Ectodermal cell (in vitro differentiated cells): ENCODE measurements around the gene RBBP8NL.
A peak's percentile ranks its signal among the peaks of the same experiment; 100 is the strongest.

Experiments
- H3K27ac ChIP-seq: 2 replicates; pipeline ENCODE4 v1.7.0; 2013; ENCODE audit warnings: mild to moderate bottlenecking, low read depth, low read length; ENCODE audit not compliant: insufficient read depth, poor library complexity, severe bottlenecking
- H3K27me3 ChIP-seq: 2 replicates; pipeline ENCODE4 v1.7.0; 2013; ENCODE audit warnings: mild to moderate bottlenecking, low read length; ENCODE audit not compliant: insufficient read depth, control insufficient read depth, poor library complexity, severe bottlenecking
- H3K36me3 ChIP-seq: one replicate; pipeline ENCODE4 v1.7.0; 2013; ENCODE audit warnings: low read length; ENCODE audit not compliant: control insufficient read depth, insufficient read depth
- H3K4me1 ChIP-seq: one replicate; pipeline ENCODE4 v1.7.0; 2013; ENCODE audit warnings: low read length; ENCODE audit not compliant: control insufficient read depth, insufficient read depth
- H3K4me3 ChIP-seq: 2 replicates; pipeline ENCODE4 v1.7.0; 2013; ENCODE audit warnings: low read depth, low read length, control low read depth; ENCODE audit not compliant: insufficient read depth
- H3K9me3 ChIP-seq: 2 replicates; pipeline ENCODE4 v1.7.0; 2013; ENCODE audit warnings: mild to moderate bottlenecking, low read length, moderate library complexity; ENCODE audit not compliant: control insufficient read depth
- WGBS, 2 experiments: methylation state at CpG; one replicate each; pipeline ENCODE4 v1.1.7; 2013; ENCODE audit warnings: missing lambda C conversion rate in 2 of 2; 5-methylcytosine and 5-hydroxymethylcytosine counted together

The RBBP8NL gene

GRCh38 chr20:62372042-62372993 lies 55.0 kb downstream of the RBBP8NL start:
- Histone ChIP-seq H3K27me3 (peaks cover 10% of the 10 kb centered on the region), H3K27ac (no peak overlapping the region), H3K9me3 (no peaks in the 10 kb centered on the region), H3K4me3 (no peak overlapping the region), H3K36me3 (no peaks in the 10 kb centered on the region), H3K4me1 (peaks cover 51% of the 10 kb centered on the region)
- 88 to 89% methylated on average over 29 of the region's 29 CpGs for WGBS, 2 experiments

GRCh38 chr20:62371588-62372041 lies 55.7 kb downstream of the RBBP8NL start:
- 94 to 95% methylated on average over 8 of the region's 8 CpGs for WGBS, 2 experiments
- Histone ChIP-seq H3K27me3 (peaks cover 10% of the 10 kb centered on the region), H3K27ac (no peak overlapping the region), H3K4me3 (no peak overlapping the region), H3K4me1 (peaks cover 45% of the 10 kb centered on the region), H3K9me3 (no peaks in the 10 kb centered on the region), H3K36me3 (no peaks in the 10 kb centered on the region)

- Histone ChIP-seq H3K4me1 (peaks cover 44% of the 10 kb centered on the region), H3K9me3 (no peaks in the 10 kb centered on the region), H3K36me3 (no peaks in the 10 kb centered on the region), H3K4me3 (no peak overlapping the region), H3K27ac (no peak overlapping the region), H3K27me3 (peaks cover 10% of the 10 kb centered on the region)
- 82 to 84% methylated on average over 18 of the region's 18 CpGs for WGBS, 2 experiments
Observed at GRCh38 chr20:62370807-62371587, 56.3 kb downstream of the RBBP8NL start.

DNA sequence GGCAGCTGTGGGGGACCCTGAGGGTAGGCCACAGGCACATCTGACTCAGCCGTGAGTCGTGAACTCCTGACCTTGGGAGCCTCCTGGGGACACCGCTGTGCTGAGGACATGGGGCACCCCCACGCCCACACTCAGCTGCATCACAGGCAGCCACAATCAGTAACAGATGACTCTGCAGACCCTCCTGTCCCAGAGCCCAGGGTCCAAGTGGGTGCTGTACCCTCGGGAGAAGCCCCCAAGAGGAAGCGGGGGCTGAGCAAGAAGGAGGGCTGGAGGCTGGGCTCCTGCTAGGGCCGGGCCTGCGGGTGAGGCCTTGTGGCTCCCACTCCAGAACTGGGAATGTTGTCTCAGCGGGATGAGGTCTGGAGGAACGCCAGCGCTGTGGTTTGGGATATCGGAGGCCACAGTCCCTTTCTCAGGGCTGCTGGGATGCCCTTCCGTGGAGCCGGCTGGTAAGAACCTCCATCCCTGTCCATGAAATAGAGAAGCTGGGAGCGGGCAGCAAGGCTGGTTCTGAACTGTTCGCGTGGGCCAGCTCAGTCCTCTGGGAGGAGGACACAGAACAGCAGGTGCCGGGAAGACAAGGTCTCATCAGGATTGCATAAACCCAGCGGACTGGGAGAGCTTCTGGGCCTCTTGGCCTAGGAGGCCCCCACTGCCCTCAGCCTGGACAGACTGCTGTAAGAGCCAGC lies 57.1 kb downstream of the RBBP8NL start:
- Histone ChIP-seq H3K36me3 (no peaks in the 10 kb centered on the region), H3K4me3 (no peak overlapping the region), H3K27ac (no peak overlapping the region), H3K4me1 (peaks cover 45% of the 10 kb centered on the region), H3K27me3 (peaks cover 10% of the 10 kb centered on the region), H3K9me3 (no peaks in the 10 kb centered on the region)
- WGBS, 2 experiments: 83 to 84% methylated on average over 19 of the region's 19 CpGs

GRCh38 chr20:62369815-62370114 lies 57.6 kb downstream of the RBBP8NL start:
- Histone ChIP-seq H3K27me3 (peaks cover 10% of the 10 kb centered on the region), H3K4me3 (peak overlapping the region; percentile 39), H3K36me3 (no peaks in the 10 kb centered on the region), H3K4me1 (peaks cover 45% of the 10 kb centered on the region), H3K9me3 (no peaks in the 10 kb centered on the region), H3K27ac (no peak overlapping the region)
- WGBS, 2 experiments: 75 to 79% methylated on average over 4 of the region's 4 CpGs

- peak overlapping the region; percentile 79 for H3K27ac ChIP-seq
- peaks cover 10% of the 10 kb centered on the region for H3K27me3 ChIP-seq
- no peaks in the 10 kb centered on the region for H3K36me3 ChIP-seq
- no peaks in the 10 kb centered on the region for H3K9me3 ChIP-seq
- peaks cover 47% of the 10 kb centered on the region for H3K4me1 ChIP-seq
- WGBS, 2 experiments: 21 to 22% methylated on average over 27 to 28 of the region's 28 CpGs
- H3K4me3 ChIP-seq: peak overlapping the region; percentile 39
Observed at GRCh38 chr20:62368976-62369814, 58.1 kb downstream of the RBBP8NL start.

GRCh38 chr20:62368392-62368975 lies 58.9 kb downstream of the RBBP8NL start:
- Histone ChIP-seq H3K4me1 (peaks cover 54% of the 10 kb centered on the region), H3K27ac (peak overlapping the region; percentile 79)

DNA sequence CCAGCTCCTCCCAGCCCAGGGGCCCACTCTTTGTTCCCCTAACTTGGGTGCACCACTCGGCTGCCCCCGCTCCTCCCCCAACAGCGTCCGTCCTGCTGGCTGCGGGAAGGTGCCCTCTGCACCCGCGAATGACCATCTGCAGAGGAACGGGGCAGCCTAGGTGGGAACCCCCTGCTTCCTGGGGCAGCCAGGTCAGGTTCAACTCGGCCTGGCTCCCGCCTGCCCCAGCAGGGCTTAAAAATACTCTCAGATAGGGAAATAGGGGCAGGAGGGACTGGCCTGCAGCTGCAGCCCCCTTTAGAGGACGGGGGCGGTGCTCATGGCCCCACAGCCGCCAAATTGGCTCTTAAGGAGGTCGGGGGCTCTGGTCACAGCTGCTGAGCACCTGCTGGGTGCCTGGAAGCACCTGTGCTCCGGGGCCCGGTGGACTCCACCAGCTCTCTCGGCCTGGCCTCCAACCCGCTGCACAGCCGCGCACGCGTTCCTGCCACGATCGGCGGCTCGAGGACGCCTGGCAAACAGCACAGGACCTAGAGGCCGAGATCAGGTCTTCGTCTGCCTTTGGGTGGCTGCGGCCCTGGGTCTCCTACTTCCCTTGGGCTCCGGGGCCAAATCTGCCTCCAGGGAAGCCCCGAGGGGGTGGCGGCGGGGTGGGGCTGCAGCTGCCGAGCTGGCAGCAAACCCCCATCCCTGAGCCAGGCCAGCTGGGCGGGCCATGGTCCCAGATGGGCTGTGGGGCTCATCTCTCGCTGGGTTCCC lies 59.5 kb downstream of the RBBP8NL start:
- 4% methylated on average over 37 of the region's 37 CpGs for WGBS, 2 experiments
- H3K4me1 ChIP-seq: peaks cover 61% of the 10 kb centered on the region

More at GRCh38 chr20:62368392-62368975, 58.9 kb downstream of the RBBP8NL start:
- 2 to 5% methylated on average over 13 of the region's 15 CpGs for WGBS, 2 experiments
- Histone ChIP-seq H3K27me3 (peaks cover 10% of the 10 kb centered on the region), H3K36me3 (no peaks in the 10 kb centered on the region), H3K9me3 (no peaks in the 10 kb centered on the region), H3K4me3 (peak overlapping the region; percentile 39)

More for the DNA sequence above, 59.5 kb downstream of the RBBP8NL start:
- peaks cover 10% of the 10 kb centered on the region for H3K27me3 ChIP-seq
- no peaks in the 10 kb centered on the region for H3K36me3 ChIP-seq
- H3K4me3 ChIP-seq: peak overlapping the region; percentile 39
- H3K27ac ChIP-seq: peak overlapping the region; percentile 42
- H3K9me3 ChIP-seq: no peaks in the 10 kb centered on the region
